Measurements from ENCODE around the gene LACTB. TPM values are rescaled to one million over a fixed set of nuclear protein-coding genes. Genes with fewer than 3 reads are reported as not detected.

The LACTB gene, protein sequence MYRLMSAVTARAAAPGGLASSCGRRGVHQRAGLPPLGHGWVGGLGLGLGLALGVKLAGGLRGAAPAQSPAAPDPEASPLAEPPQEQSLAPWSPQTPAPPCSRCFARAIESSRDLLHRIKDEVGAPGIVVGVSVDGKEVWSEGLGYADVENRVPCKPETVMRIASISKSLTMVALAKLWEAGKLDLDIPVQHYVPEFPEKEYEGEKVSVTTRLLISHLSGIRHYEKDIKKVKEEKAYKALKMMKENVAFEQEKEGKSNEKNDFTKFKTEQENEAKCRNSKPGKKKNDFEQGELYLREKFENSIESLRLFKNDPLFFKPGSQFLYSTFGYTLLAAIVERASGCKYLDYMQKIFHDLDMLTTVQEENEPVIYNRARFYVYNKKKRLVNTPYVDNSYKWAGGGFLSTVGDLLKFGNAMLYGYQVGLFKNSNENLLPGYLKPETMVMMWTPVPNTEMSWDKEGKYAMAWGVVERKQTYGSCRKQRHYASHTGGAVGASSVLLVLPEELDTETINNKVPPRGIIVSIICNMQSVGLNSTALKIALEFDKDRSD
- 10.7 TPM for polyA plus RNA-seq (2013, experiment 1 of 2)
- 9.8 TPM for polyA plus RNA-seq (2013, experiment 2 of 2)

DNA sequence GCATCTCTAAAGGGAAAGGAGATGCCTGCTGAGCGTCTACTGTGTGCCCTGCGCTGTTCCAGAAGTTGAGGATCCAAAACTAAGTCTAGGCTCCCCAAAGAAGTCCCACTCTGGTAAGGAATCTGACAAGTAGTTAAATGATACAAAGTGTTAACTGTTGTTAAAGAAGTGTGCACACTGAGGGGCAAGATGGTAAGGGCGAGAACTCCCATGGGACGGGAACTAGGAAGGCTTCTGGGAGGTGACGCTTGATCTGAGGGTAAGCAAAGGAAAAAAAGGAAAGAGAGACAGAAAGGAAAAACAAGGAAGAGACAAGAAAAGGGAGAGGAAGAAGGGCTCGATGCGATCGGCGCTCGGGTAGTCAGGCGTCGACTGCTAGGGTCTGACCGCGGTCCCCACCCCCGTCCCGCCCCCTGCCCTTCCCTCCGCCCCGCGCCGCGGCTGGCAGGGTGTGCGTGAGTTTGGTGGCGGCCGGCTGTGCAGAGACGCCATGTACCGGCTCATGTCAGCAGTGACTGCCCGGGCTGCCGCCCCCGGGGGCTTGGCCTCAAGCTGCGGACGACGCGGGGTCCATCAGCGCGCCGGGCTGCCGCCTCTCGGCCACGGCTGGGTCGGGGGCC lies at the start of gene LACTB:
Gene LACTB (plus strand): TSS at position 480 of the 620 bp plus-strand sequence. CDS start 11 bp downstream, at position 491.
- H3K36me3 ChIP-seq (ENCODE audit: control insufficient read depth, insufficient read depth, low read length), result no peaks in the 10 kb centered on the region
- H3K4ac ChIP-seq (ENCODE audit: low read depth, low read length), result no peak within 1 kb of the TSS
- H3K9ac ChIP-seq (ENCODE audit: low read length), result peak within 1 kb of the TSS; percentile 73
- no CpG with 5 or more reads among the region's 40 CpGs for WGBS (ENCODE audit: extremely low coverage, insufficient coverage, low lambda C conversion rate)
- peak within 1 kb of the TSS; percentile 8 for H4K5ac ChIP-seq (ENCODE audit: low read length)
- no peak within 1 kb of the TSS for H2BK5ac ChIP-seq (ENCODE audit: low read length)
- no peak within 1 kb of the TSS for H3K23ac ChIP-seq (ENCODE audit: low read length)
- H3K79me2 ChIP-seq (ENCODE audit: control insufficient read depth, insufficient read depth, low read length), result no peaks in the 10 kb centered on the region
- no peak within 1 kb of the TSS for H2BK15ac ChIP-seq (replicated peaks; ENCODE audit: low read depth)
- no peak within 1 kb of the TSS for H2BK120ac ChIP-seq (ENCODE audit: low read depth, low read length)
- peak within 1 kb of the TSS; percentile 75 for H3K4me3 ChIP-seq (ENCODE audit: low read length)
- H3K56ac ChIP-seq (ENCODE audit: low read length), result peak within 1 kb of the TSS; percentile 87
- no peaks in the 10 kb centered on the region for H3K79me1 ChIP-seq (ENCODE audit: low read length)
- peak within 1 kb of the TSS; percentile 43 for H3K27ac ChIP-seq (ENCODE audit: low read depth, low read length)
- peaks cover 2% of the 10 kb centered on the region for H3K4me1 ChIP-seq (ENCODE audit: control insufficient read depth, low read depth, low read length)
- peak within 1 kb of the TSS; percentile 61 for H3K4me2 ChIP-seq (ENCODE audit: low read length)
- no peak within 1 kb of the TSS for H3K18ac ChIP-seq (ENCODE audit: low read length)
- no peak within 1 kb of the TSS for H4K8ac ChIP-seq (ENCODE audit: low read depth, low read length)
- H2AK5ac ChIP-seq (ENCODE audit: low read length), result no peak within 1 kb of the TSS
- H3K27me3 ChIP-seq (ENCODE audit: insufficient read depth, low read length, poor library complexity), result no peaks in the 10 kb centered on the region
- peak; percentile 94 for DNase-seq

DNA sequence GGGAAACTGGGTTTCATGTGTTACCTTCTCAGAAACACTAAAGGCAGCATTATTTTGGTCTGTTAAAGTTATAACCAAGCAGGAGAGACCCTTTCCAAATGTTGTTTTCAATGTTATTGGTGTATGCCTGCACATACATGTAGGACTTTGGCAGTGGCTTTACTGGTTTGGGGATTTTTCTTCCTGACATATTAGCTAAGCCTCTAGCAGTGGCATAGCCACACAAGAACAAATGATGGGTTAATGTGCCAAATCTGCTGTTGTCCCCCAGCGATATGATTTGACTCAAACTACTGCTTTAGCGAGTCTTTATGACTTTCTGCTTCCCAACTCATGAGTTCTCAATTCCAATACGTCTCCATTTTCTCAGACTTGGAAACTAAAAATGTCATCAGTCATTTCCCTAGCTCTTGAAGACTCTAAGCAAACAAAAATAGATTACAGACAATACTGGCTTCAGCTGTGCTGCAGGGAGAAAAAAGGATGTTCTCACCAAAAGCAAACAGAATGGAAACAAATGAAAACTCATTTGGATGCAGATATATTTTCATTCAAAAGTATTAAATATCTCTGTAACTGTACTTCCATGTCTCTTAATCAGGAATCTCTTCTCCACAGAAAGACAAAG lies 49.5 kb upstream of the LACTB start:
- Histone ChIP-seq H2AK5ac (ENCODE audit: low read length) (no peak overlapping the region), H3K79me2 (ENCODE audit: control insufficient read depth, insufficient read depth, low read length) (no peaks in the 10 kb centered on the region), H3K56ac (ENCODE audit: low read length) (no peak overlapping the region), H3K18ac (ENCODE audit: low read length) (no peak overlapping the region), H4K8ac (ENCODE audit: low read depth, low read length) (no peak overlapping the region), H3K4ac (ENCODE audit: low read depth, low read length) (no peak overlapping the region), H2BK5ac (ENCODE audit: low read length) (no peak overlapping the region), H4K5ac (ENCODE audit: low read length) (no peak overlapping the region), H3K27ac (ENCODE audit: low read depth, low read length) (no peak overlapping the region), H3K23ac (ENCODE audit: low read length) (no peak overlapping the region), H3K36me3 (ENCODE audit: control insufficient read depth, insufficient read depth, low read length) (peaks cover 8% of the 10 kb centered on the region), H3K79me1 (ENCODE audit: low read length) (no peaks in the 10 kb centered on the region), H2BK15ac (replicated peaks; ENCODE audit: low read depth) (no peak overlapping the region), H3K27me3 (ENCODE audit: insufficient read depth, low read length, poor library complexity) (no peaks in the 10 kb centered on the region), H3K9ac (ENCODE audit: low read length) (no peak overlapping the region), H2BK120ac (ENCODE audit: low read depth, low read length) (no peak overlapping the region), H3K4me3 (ENCODE audit: low read length) (no peak overlapping the region), H3K4me2 (ENCODE audit: low read length) (no peak overlapping the region), H3K4me1 (ENCODE audit: control insufficient read depth, low read depth, low read length) (peaks cover 12% of the 10 kb centered on the region)
- DNase-seq, result no peak
- WGBS (ENCODE audit: extremely low coverage, insufficient coverage, low lambda C conversion rate), result no CpG with 5 or more reads among the region's 3 CpGs

DNA sequence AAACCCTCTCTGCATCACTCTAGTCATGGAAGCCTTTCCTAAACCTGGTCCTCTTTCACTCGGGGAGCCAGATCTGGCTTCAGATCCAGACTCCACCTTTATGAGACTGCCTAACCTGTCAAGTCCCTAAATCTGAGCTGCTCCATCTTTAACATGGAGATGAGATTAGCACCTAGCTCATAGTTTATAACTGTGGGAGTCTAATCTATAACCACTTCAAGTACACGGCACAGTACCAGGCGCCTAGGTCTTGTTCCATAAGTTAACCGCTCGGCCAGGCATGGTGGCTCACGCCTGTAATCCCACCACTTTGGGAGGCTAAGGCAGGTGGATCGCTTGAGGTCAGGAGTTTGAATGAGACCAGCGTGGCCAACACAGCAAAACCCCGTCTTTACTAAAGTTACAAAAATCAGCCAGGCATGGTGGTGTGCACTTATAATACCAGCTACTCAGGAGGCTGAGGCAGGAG lies 48.8 kb upstream of the LACTB start:
- H2AK5ac ChIP-seq (ENCODE audit: low read length), result no peak overlapping the region
- H2BK5ac ChIP-seq (ENCODE audit: low read length), result no peak overlapping the region
- no peak overlapping the region for H3K23ac ChIP-seq (ENCODE audit: low read length)
- no peak overlapping the region for H3K18ac ChIP-seq (ENCODE audit: low read length)
- no peak overlapping the region for H3K4ac ChIP-seq (ENCODE audit: low read depth, low read length)
- no peak for DNase-seq
- H3K4me2 ChIP-seq (ENCODE audit: low read length), result no peak overlapping the region
- no peak overlapping the region for H4K8ac ChIP-seq (ENCODE audit: low read depth, low read length)
- H3K4me1 ChIP-seq (ENCODE audit: control insufficient read depth, low read depth, low read length), result peaks cover 12% of the 10 kb centered on the region
- H2BK120ac ChIP-seq (ENCODE audit: low read depth, low read length), result no peak overlapping the region
- no peak overlapping the region for H3K56ac ChIP-seq (ENCODE audit: low read length)
- H4K5ac ChIP-seq (ENCODE audit: low read length), result no peak overlapping the region
- no CpG with 5 or more reads among the region's 9 CpGs for WGBS (ENCODE audit: extremely low coverage, insufficient coverage, low lambda C conversion rate)
- H3K79me2 ChIP-seq (ENCODE audit: control insufficient read depth, insufficient read depth, low read length), result no peaks in the 10 kb centered on the region
- H3K36me3 ChIP-seq (ENCODE audit: control insufficient read depth, insufficient read depth, low read length), result peaks cover 8% of the 10 kb centered on the region
- no peaks in the 10 kb centered on the region for H3K27me3 ChIP-seq (ENCODE audit: insufficient read depth, low read length, poor library complexity)
- H2BK15ac ChIP-seq (replicated peaks; ENCODE audit: low read depth), result no peak overlapping the region
- H3K9ac ChIP-seq (ENCODE audit: low read length), result no peak overlapping the region
- no peak overlapping the region for H3K4me3 ChIP-seq (ENCODE audit: low read length)
- H3K79me1 ChIP-seq (ENCODE audit: low read length), result no peaks in the 10 kb centered on the region
- no peak overlapping the region for H3K27ac ChIP-seq (ENCODE audit: low read depth, low read length)

DNA sequence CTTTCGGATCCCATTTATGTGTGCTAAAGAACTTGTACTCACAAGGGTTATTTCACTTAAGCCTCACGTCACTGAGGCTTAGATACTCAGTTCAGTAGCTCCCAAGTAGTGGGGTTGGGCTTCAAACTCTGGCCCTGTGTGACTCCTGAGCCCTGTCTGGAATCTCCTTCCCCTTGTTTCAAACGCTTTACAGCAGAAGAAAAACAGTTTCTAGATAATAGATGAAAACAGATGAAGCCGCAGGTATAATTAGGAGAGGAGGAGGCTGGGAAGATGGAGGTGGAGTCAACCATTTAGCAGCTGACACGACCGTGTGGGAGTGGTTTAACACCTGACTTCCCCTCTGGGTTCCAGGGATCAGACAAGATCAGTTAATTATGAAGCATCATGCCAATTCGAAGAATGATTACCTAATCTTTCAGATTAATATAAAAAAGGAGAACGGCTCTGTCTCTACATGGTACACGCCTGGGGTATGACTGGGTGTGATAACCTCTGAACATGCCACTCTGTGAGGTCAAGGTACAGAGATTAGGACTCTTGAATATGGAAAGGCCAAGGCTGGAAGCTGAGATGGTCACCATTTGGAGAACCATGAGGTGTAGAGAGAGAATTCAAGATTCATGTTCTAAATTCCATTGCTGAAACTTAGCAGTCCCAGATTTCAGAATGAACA lies 48.0 kb upstream of the LACTB start:
- Histone ChIP-seq H2AK5ac (ENCODE audit: low read length) (no peak overlapping the region), H3K23ac (ENCODE audit: low read length) (no peak overlapping the region), H3K4me1 (ENCODE audit: control insufficient read depth, low read depth, low read length) (peaks cover 12% of the 10 kb centered on the region), H3K27me3 (ENCODE audit: insufficient read depth, low read length, poor library complexity) (no peaks in the 10 kb centered on the region), H3K56ac (ENCODE audit: low read length) (no peak overlapping the region), H3K79me1 (ENCODE audit: low read length) (no peaks in the 10 kb centered on the region), H3K79me2 (ENCODE audit: control insufficient read depth, insufficient read depth, low read length) (no peaks in the 10 kb centered on the region), H2BK5ac (ENCODE audit: low read length) (no peak overlapping the region), H2BK15ac (replicated peaks; ENCODE audit: low read depth) (no peak overlapping the region), H4K8ac (ENCODE audit: low read depth, low read length) (no peak overlapping the region), H3K18ac (ENCODE audit: low read length) (no peak overlapping the region), H3K4me2 (ENCODE audit: low read length) (no peak overlapping the region), H3K27ac (ENCODE audit: low read depth, low read length) (no peak overlapping the region), H3K36me3 (ENCODE audit: control insufficient read depth, insufficient read depth, low read length) (peaks cover 4% of the 10 kb centered on the region), H3K4ac (ENCODE audit: low read depth, low read length) (no peak overlapping the region), H3K4me3 (ENCODE audit: low read length) (no peak overlapping the region), H2BK120ac (ENCODE audit: low read depth, low read length) (no peak overlapping the region), H3K9ac (ENCODE audit: low read length) (no peak overlapping the region), H4K5ac (ENCODE audit: low read length) (no peak overlapping the region)
- DNase-seq, result no peak
- WGBS (ENCODE audit: extremely low coverage, insufficient coverage, low lambda C conversion rate), result no CpG with 5 or more reads among the region's 9 CpGs

Data from mesendoderm (in vitro differentiated cells).